GM19035 (cell line): ENCODE measurements around the gene GRIN2C.

Experiments
- ATAC-seq: cut with Tn5 transposase; IDR thresholded peaks from one replicate; pipeline ENCODE4 v1.9.1; 2021; ENCODE audit not compliant: unreplicated experiment

The GRIN2C gene

DNA sequence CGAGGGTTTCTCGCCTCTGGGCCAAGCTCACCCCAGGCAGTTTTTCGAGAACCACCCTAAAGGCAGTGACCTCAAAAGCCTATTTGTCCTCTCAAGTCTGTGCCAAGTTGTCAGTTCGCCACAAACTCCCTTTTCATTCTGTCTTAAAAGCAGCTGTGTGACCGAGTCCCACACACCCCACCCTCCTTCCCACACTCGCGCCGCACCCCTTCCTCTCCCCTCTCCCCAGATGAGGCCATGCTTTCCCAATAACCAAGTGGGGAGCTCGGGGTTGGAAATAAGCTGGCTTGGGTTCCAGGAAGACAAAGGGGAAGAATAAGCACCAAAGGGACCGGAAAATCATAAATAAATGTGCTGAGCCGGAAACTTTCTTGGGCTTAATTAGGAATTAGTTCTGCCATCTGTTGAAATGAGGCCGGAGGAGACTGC lies 36.7 kb downstream of the GRIN2C start:
- no peak for ATAC-seq

- ATAC-seq = no peak
Measured at GRCh38 chr17:74822335-74822938, 37.2 kb downstream of the GRIN2C start.

DNA sequence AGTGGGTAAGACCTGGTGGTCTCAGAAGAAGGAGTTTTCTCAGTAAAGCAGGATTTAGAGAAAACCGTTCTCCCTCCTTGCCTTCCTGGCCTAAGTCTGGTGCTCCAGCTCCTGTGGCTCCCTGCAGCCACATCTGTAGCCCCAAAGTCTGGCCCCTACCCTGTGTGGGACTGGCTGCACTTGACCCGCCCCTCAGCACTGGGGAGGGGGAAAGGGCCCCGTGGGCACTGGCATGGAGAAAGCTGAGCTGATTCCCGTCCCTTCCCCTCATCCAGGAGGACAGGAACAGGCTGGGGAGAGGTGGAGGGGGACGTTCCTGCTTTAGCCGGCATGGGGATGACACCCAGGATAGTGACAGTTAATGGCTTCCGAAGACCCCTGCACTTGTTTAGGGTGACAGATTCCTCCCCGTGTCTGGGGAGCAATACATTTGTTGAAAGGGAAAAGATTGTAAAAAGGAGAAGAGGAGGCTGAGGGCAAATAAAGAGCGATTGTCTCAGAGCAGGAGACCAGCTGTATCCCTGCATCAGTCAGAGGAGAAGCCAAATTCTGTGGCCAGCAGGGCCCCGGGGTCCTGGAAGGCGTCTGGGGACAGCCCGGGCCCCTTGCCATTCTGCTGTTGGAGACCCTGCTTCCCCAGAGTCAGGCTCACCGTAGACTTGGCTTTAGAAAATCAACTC lies 37.9 kb downstream of the GRIN2C start:
- ATAC-seq = no peak

- no peak for ATAC-seq
Measured at GRCh38 chr17:74819801-74820436, 39.8 kb downstream of the GRIN2C start.

GRCh38 chr17:74818291-74818938 lies 41.3 kb downstream of the GRIN2C start:
- no peak for ATAC-seq

GRCh38 chr17:74816905-74817620 lies 42.6 kb downstream of the GRIN2C start:
- ATAC-seq = no peak

GRCh38 chr17:74815550-74816370 lies 43.9 kb downstream of the GRIN2C start:
- ATAC-seq = no peak

GRCh38 chr17:74815067-74815466 lies 44.6 kb downstream of the GRIN2C start:
- no peak for ATAC-seq

GRCh38 chr17:74814453-74814852 lies 45.2 kb downstream of the GRIN2C start:
- no peak for ATAC-seq

- ATAC-seq = no peak
Measured at GRCh38 chr17:74812109-74813009, 47.3 kb downstream of the GRIN2C start.

- no peak for ATAC-seq
Measured at GRCh38 chr17:74810699-74811485, 48.8 kb downstream of the GRIN2C start.

DNA sequence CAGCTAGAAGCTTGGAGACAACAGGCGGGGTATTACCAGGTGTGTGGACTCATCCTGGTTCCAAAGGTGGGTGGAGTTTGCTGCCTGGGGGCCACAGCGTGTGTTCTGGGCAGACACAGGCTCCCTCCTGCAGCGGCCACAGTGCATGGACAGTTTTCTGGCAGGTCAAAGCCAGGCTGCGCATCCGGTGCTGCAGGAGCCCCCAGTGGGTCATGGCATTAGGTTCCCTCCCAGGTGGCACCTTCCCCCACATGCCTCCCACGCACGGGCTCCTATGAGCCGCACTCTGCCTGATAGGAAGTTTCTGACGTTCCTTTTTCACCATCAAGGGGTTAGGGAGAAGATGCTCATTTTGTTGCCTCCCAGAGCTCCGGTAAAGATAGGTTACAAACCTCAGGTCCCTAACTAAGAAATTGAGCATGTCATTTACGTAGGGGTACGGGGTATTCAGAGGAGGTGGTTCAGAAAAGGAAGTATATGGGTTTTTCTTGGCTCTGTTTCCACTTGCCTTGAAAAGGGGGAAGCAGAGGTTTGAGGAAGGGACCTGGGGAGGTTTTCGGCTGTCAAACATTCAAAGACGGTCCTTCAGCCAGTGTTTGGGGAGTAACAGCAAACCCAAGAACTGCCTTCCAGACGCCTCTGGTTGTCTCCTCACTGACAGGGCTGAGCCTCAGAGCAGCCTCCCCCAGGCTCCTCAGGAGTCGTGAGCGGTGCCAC lies 50.8 kb downstream of the GRIN2C start:
- ATAC-seq = no peak

DNA sequence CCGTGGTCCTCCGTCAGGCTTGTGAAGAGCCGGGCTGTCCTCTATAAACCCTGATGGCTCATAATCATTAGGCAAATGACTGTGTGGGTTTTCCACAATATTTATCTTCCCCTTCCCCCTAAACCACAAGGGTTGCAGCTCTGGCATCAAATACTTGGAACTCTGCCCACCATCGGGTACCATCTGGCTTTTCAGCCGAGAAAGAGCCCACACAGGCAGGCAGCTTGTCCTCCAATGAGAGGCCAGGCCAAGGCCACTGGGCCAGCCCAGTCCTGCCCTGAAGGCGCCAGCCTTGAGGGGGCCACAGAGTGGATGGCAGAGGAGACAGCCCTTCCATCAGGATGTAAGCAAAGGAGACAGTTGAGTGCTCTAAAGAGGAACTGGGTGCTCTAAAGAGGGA lies 51.8 kb downstream of the GRIN2C start:
- ATAC-seq = no peak

DNA sequence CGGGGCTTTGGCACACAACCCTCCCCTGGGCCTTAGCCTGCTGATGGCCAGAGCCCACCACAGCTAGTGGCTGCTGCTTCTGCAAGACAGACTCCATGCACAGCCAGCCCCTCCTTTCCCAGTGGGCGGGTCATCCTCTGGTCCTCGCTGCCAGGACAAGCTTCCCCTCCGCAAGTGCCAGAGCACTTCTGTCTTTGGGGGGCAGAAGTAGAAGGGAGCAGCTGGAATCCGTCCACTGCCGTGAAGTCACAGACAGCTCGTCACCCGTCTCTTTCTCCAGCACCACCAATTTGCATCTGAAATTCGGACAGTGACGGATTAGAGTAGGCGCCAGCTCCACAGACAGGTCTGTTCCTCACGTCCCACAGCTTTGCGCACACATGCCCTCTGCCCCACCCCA lies 52.2 kb downstream of the GRIN2C start:
- no peak for ATAC-seq

DNA sequence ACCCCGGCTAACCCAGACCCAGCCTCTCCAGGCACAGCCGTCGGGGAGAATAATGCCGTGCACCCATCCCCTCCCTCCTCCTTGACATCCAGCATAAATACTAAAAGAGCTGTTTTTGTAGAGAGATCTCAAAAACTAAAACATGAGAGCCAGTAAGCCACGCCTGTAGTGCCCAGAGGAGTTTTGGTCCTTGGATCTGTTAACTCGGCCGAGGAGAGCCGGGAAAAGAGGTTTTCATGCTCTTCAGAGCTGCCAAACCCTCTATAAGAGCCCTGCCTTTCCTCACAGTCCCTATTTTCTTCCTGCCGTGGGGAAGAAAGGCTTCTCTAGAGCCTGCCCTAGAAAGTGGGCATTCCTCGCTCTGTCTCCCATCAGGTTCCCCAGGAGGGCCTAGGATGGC lies 53.4 kb downstream of the GRIN2C start:
- no peak for ATAC-seq

DNA sequence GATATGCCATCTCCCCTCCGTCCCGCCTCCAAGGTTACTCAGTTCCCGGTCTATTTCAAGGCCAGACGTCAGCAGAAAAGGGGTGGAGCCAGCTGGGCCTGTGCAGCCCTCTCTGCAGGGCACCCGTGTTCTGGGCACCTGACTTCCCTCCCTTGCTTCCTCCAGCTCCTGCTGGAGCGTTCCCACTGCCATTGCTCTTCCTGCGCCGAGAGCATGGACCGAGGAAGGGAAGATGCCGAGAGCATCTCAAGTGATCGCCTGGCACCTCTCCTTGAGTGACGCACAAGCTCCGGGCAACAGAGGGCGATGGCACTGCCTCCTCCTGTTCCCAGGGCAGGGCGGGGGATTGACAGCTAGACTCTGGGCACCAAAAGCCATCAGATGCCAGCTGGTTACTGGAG lies 54.1 kb downstream of the GRIN2C start:
- ATAC-seq = no peak

- no peak for ATAC-seq
Measured at GRCh38 chr17:74804683-74805082, 55.0 kb downstream of the GRIN2C start.

DNA sequence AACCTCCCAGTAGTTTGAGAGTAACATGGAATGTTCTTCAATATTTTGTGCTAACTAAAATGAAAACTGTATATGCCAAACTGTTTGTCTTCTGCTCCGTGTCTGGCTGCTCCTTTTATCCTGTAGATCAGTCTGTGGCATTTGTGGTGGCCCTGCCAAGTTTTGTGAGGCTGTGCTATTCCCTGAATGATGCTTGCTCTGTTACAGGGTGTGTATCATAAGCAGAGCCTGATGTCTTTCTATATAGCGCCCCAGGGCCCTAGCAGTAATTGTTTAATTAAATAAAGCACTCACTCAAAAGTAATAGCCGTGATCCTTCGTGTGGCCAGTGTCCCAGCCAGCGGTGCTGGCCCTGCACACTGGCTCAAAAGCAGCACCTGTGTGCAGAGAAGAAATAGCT lies 55.7 kb downstream of the GRIN2C start:
- no peak for ATAC-seq
